ENCODE measurements around the gene ALB. TPM values are rescaled to one million over a fixed set of nuclear protein-coding genes. Genes with fewer than 3 reads are reported as not detected.

ALB gene
- polyA plus RNA-seq, 1 donor from 2014 or later, result not detected

DNA sequence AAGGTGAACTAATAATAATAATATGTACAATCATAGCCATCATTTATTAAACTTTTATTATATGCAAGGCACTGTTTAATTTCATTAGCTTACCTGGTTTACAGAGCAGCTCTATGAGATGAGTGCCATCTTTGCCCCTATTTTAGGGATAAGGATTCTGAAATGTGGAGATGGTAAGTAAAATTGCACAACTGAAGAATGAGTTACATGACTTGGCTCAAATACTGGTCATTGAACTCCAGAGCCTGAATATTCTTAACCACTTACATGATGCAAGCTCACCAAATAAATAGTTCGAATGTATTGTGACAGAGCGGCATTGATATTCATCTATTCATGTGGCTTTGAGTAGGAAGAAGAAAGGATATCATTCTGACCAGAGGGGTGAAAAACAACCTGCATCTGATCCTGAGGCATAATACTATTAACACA, 11.7 kb downstream of the ALB start:
- H3K9me3 Mint-ChIP-seq, result peaks cover 0 to 2% (median 0%) of the 10 kb centered on the region in 3 donors
- peaks cover 3% of the 10 kb centered on the region for H3K27me3 Mint-ChIP-seq
- H3K4me1 Mint-ChIP-seq, result no peaks in the 10 kb centered on the region
- H3K27ac Mint-ChIP-seq, result no peak overlapping the region
- H3K4me3 Mint-ChIP-seq, result no peak overlapping the region
- H3K36me3 Mint-ChIP-seq, result no peaks in the 10 kb centered on the region

GRCh38 chr4:73416423-73417087, 12.5 kb downstream of the ALB start:
- Mint-ChIP-seq H3K27ac (peak overlapping the region in 1 of 3 donors; percentile 17), H3K9me3 (peaks cover 0 to 2% (median 0%) of the 10 kb centered on the region in 3 donors), H3K4me1 (no peaks in the 10 kb centered on the region), H3K4me3 (no peak overlapping the region), H3K36me3 (no peaks in the 10 kb centered on the region), H3K27me3 (peaks cover 3% of the 10 kb centered on the region)

GRCh38 chr4:73417342-73417741, 13.3 kb downstream of the ALB start:
- peaks cover 0 to 2% (median 0%) of the 10 kb centered on the region in 3 donors for H3K9me3 Mint-ChIP-seq
- no peaks in the 10 kb centered on the region for H3K36me3 Mint-ChIP-seq
- H3K4me1 Mint-ChIP-seq, result no peaks in the 10 kb centered on the region
- H3K27ac Mint-ChIP-seq, result no peak overlapping the region
- peaks cover 3% of the 10 kb centered on the region for H3K27me3 Mint-ChIP-seq
- H3K4me3 Mint-ChIP-seq, result no peak overlapping the region

GRCh38 chr4:73417973-73418372, 13.9 kb downstream of the ALB start:
- Mint-ChIP-seq H3K27me3 (peaks cover 3% of the 10 kb centered on the region), H3K4me1 (no peaks in the 10 kb centered on the region), H3K9me3 (peaks cover 0 to 2% (median 0%) of the 10 kb centered on the region in 3 donors), H3K36me3 (no peaks in the 10 kb centered on the region), H3K4me3 (no peak overlapping the region), H3K27ac (no peak overlapping the region)

GRCh38 chr4:73418677-73419076, 14.6 kb downstream of the ALB start:
- peaks cover 0 to 2% (median 0%) of the 10 kb centered on the region in 3 donors for H3K9me3 Mint-ChIP-seq
- peaks cover 3% of the 10 kb centered on the region for H3K27me3 Mint-ChIP-seq
- H3K36me3 Mint-ChIP-seq, result no peaks in the 10 kb centered on the region
- no peaks in the 10 kb centered on the region for H3K4me1 Mint-ChIP-seq
- H3K27ac Mint-ChIP-seq, result no peak overlapping the region
- no peak overlapping the region for H3K4me3 Mint-ChIP-seq

GRCh38 chr4:73419106-73420038, 15.3 kb downstream of the ALB start:
- no peaks in the 10 kb centered on the region for H3K36me3 Mint-ChIP-seq
- peaks cover 3% of the 10 kb centered on the region for H3K27me3 Mint-ChIP-seq
- no peak overlapping the region for H3K27ac Mint-ChIP-seq
- peaks cover 0 to 2% (median 0%) of the 10 kb centered on the region in 3 donors for H3K9me3 Mint-ChIP-seq
- no peaks in the 10 kb centered on the region for H3K4me1 Mint-ChIP-seq
- no peak overlapping the region for H3K4me3 Mint-ChIP-seq

DNA sequence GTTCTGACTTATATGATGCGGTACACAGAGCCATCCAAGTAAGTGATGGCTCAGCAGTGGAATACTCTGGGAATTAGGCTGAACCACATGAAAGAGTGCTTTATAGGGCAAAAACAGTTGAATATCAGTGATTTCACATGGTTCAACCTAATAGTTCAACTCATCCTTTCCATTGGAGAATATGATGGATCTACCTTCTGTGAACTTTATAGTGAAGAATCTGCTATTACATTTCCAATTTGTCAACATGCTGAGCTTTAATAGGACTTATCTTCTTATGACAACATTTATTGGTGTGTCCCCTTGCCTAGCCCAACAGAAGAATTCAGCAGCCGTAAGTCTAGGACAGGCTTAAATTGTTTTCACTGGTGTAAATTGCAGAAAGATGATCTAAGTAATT, 16.5 kb downstream of the ALB start:
- Mint-ChIP-seq H3K4me1 (no peaks in the 10 kb centered on the region), H3K27me3 (peaks cover 3% of the 10 kb centered on the region), H3K27ac (no peak overlapping the region), H3K4me3 (no peak overlapping the region), H3K36me3 (no peaks in the 10 kb centered on the region), H3K9me3 (peaks cover 0 to 2% (median 0%) of the 10 kb centered on the region in 3 donors)

DNA sequence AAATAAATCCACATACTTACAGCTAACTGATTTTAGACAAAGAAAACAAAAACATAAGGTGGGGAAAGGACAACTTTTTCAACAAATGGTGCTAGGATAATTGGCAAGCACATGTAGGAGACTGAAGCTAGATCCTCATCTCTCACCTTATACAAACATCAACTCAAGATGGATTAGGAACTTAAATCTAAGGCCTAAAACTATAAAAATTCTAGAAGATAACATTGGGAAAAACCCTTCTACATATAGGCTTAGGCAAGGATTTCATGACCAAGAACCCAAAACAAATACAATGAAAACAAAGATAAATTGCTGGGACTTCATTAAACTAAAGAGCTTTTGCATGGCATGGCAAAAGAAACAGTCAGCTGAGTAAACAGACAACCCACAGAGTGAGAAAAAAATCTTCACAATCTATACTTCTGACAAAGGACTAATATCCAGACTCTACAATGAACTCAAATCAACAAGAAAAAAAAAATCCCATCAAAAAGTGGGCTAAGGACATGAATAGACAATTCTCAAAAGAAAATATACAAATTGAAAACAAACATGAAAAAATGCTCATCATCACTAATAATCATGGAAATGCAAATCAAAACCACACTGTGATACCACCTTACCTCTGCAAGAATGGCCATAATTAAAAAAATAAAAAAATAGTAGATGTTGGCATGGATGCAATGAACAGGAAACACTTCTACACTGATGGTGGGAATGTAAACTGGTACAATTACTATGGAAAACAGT, 17.8 kb downstream of the ALB start:
- H3K27me3 Mint-ChIP-seq, result peaks cover 6% of the 10 kb centered on the region
- peak overlapping the region in 1 of 3 donors; percentile 41 for H3K27ac Mint-ChIP-seq
- no peaks in the 10 kb centered on the region for H3K4me1 Mint-ChIP-seq
- H3K36me3 Mint-ChIP-seq, result no peaks in the 10 kb centered on the region
- no peak overlapping the region for H3K4me3 Mint-ChIP-seq
- peaks cover 0 to 2% (median 0%) of the 10 kb centered on the region in 3 donors for H3K9me3 Mint-ChIP-seq

DNA sequence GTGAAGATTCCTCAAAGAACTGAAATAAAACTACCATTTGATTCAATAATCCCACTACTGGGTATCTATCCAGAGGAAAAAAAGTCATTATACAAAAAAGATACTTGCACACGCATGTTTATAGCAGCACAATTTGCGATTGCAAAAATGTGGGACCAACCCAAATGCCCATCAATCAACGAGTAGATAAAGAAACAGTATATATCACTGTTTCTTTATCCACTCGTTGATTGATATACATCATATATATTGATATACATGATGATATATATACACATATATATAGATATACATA, 18.3 kb downstream of the ALB start:
- H3K27me3 Mint-ChIP-seq, result peaks cover 6% of the 10 kb centered on the region
- no peak overlapping the region for H3K27ac Mint-ChIP-seq
- H3K4me3 Mint-ChIP-seq, result no peak overlapping the region
- H3K9me3 Mint-ChIP-seq, result peaks cover 0 to under 1% (median 0%) of the 10 kb centered on the region in 3 donors
- H3K4me1 Mint-ChIP-seq, result no peaks in the 10 kb centered on the region
- H3K36me3 Mint-ChIP-seq, result no peaks in the 10 kb centered on the region

DNA sequence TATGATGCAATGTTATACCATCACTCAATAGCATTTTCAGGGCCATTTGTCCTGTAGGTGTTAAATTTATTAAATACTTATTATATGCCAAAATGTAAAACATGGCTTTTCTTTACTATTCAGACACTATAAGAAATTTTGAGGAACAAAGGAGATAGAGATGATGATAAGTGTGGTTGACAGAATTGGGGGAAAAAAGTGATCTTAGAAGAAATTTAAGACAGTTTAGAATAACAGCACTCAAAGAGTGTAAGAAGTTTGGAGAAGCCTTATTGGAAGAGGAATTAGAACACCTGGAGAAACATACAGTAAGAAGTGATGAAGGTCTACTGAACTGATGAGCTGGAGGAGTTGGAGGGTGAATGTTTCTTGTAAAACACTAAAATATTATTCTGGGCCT, 19.1 kb downstream of the ALB start:
- no peak overlapping the region for H3K4me3 Mint-ChIP-seq
- H3K4me1 Mint-ChIP-seq, result no peaks in the 10 kb centered on the region
- H3K27ac Mint-ChIP-seq, result no peak overlapping the region
- peaks cover 4% of the 10 kb centered on the region for H3K27me3 Mint-ChIP-seq
- no peaks in the 10 kb centered on the region for H3K36me3 Mint-ChIP-seq
- H3K9me3 Mint-ChIP-seq, result no peaks in the 10 kb centered on the region

GRCh38 chr4:73426666-73427065, 22.6 kb downstream of the ALB start:
- no peaks in the 10 kb centered on the region for H3K4me1 Mint-ChIP-seq
- H3K9me3 Mint-ChIP-seq, result no peaks in the 10 kb centered on the region
- no peaks in the 10 kb centered on the region for H3K36me3 Mint-ChIP-seq
- no peak overlapping the region for H3K27ac Mint-ChIP-seq
- H3K4me3 Mint-ChIP-seq, result no peak overlapping the region
- H3K27me3 Mint-ChIP-seq, result peaks cover 3% of the 10 kb centered on the region

GRCh38 chr4:73429118-73429517, 25.0 kb downstream of the ALB start:
- no peaks in the 10 kb centered on the region for H3K36me3 Mint-ChIP-seq
- no peaks in the 10 kb centered on the region for H3K9me3 Mint-ChIP-seq
- H3K27ac Mint-ChIP-seq, result no peak overlapping the region
- H3K4me1 Mint-ChIP-seq, result no peaks in the 10 kb centered on the region
- peaks cover 3% of the 10 kb centered on the region for H3K27me3 Mint-ChIP-seq
- no peak overlapping the region for H3K4me3 Mint-ChIP-seq

DNA sequence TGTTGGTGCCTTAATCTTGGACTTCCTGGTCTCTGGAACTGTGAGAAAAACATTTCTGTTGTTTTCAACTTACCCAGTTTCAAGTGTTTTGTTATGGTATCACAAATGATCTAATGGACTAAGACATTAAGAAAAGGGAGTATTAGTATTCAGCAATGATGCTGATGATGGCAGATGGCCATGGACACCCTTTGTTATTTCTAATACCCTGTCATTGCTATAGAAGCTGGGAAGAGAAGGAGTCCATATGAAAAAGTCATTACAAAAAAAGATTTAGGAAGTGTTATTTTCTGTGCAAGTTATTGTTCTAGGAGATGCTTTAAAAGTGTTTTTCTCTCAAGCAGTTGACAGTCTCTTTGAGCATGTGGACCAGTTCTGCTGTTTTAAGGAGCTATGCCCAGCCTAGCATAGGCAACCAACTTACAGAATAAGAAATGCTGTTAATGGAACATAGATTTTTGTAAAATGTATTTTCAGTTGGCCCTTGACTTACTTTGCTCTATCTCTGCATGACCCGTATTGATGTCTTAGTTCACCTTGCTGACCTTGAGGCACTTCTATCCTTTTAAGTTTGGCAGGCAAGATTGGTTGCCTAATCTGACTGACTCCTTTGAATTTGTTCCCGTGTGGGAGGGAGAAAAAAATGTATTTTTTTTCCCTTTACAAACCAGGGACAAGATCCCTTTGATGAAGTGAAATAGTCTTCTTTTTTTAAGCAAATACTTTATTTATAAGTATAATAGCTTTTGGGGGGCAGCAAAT, 25.9 kb downstream of the ALB start:
- no peaks in the 10 kb centered on the region for H3K9me3 Mint-ChIP-seq
- no peaks in the 10 kb centered on the region for H3K36me3 Mint-ChIP-seq
- no peaks in the 10 kb centered on the region for H3K4me1 Mint-ChIP-seq
- no peak overlapping the region for H3K27ac Mint-ChIP-seq
- peaks cover 3% of the 10 kb centered on the region for H3K27me3 Mint-ChIP-seq
- no peak overlapping the region for H3K4me3 Mint-ChIP-seq

DNA sequence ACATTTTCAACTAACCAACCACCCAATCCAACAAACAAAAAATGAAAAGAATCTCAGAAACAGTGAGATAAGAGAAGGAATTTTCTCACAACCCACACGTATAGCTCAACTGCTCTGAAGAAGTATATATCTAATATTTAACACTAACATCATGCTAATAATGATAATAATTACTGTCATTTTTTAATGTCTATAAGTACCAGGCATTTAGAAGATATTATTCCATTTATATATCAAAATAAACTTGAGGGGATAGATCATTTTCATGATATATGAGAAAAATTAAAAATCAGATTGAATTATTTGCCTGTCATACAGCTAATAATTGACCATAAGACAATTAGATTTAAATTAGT, 27.7 kb downstream of the ALB start:
- Mint-ChIP-seq H3K27ac (no peak overlapping the region), H3K4me3 (no peak overlapping the region), H3K36me3 (no peaks in the 10 kb centered on the region), H3K4me1 (no peaks in the 10 kb centered on the region), H3K27me3 (no peaks in the 10 kb centered on the region), H3K9me3 (no peaks in the 10 kb centered on the region)
